ENCODE data around the gene KRT82.

DNA sequence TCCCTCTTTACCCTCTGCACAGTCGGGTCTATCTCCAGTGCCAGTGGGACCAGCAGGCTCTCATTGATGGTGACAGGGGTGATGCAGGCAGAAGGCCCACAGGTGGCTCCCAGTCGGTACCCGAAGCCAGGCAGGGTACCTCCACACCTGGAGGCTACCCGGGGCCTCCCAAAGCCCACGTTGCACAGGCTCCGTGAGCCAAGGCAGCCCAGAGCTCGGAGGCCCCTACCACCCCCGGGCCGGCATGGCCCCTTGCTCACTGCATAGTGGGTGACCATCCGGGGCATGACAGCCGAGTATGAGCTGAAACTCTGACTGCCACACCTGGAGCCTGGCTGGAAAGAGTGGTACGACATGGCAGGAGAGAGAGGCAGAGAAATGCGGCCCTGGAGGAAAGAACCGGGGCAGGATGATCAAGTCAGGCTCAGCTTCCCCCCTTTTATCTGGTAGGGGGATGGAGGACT lies at the start of gene KRT82:
- TF ChIP-seq, protein P1, sequence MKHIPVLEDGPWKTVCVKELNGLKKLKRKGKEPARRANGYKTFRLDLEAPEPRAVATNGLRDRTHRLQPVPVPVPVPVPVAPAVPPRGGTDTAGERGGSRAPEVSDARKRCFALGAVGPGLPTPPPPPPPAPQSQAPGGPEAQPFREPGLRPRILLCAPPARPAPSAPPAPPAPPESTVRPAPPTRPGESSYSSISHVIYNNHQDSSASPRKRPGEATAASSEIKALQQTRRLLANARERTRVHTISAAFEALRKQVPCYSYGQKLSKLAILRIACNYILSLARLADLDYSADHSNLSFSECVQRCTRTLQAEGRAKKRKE (CRISPR knock-in tag; IDR thresholded peaks at IDR 0.05; ENCODE audit: low read depth): no peak
- TF ChIP-seq, protein P2, sequence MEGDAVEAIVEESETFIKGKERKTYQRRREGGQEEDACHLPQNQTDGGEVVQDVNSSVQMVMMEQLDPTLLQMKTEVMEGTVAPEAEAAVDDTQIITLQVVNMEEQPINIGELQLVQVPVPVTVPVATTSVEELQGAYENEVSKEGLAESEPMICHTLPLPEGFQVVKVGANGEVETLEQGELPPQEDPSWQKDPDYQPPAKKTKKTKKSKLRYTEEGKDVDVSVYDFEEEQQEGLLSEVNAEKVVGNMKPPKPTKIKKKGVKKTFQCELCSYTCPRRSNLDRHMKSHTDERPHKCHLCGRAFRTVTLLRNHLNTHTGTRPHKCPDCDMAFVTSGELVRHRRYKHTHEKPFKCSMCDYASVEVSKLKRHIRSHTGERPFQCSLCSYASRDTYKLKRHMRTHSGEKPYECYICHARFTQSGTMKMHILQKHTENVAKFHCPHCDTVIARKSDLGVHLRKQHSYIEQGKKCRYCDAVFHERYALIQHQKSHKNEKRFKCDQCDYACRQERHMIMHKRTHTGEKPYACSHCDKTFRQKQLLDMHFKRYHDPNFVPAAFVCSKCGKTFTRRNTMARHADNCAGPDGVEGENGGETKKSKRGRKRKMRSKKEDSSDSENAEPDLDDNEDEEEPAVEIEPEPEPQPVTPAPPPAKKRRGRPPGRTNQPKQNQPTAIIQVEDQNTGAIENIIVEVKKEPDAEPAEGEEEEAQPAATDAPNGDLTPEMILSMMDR (IDR thresholded peaks at IDR 0.05): no peak
- TF ChIP-seq PHF8 (IDR thresholded peaks at IDR 0.05; ENCODE audit: borderline replicate concordance, low read depth) (no peak), EP300 (IDR thresholded peaks at IDR 0.05) (no peak), POLR2AphosphoS2 (conservative IDR thresholded peaks at IDR 0.05; ENCODE audit: low read length) (no peak), POLR2A (IDR thresholded peaks at IDR 0.05; ENCODE audit: low read length) (no peak), EHF (CRISPR knock-in tag; IDR thresholded peaks at IDR 0.05) (no peak)
- TF ChIP-seq, protein P3, sequence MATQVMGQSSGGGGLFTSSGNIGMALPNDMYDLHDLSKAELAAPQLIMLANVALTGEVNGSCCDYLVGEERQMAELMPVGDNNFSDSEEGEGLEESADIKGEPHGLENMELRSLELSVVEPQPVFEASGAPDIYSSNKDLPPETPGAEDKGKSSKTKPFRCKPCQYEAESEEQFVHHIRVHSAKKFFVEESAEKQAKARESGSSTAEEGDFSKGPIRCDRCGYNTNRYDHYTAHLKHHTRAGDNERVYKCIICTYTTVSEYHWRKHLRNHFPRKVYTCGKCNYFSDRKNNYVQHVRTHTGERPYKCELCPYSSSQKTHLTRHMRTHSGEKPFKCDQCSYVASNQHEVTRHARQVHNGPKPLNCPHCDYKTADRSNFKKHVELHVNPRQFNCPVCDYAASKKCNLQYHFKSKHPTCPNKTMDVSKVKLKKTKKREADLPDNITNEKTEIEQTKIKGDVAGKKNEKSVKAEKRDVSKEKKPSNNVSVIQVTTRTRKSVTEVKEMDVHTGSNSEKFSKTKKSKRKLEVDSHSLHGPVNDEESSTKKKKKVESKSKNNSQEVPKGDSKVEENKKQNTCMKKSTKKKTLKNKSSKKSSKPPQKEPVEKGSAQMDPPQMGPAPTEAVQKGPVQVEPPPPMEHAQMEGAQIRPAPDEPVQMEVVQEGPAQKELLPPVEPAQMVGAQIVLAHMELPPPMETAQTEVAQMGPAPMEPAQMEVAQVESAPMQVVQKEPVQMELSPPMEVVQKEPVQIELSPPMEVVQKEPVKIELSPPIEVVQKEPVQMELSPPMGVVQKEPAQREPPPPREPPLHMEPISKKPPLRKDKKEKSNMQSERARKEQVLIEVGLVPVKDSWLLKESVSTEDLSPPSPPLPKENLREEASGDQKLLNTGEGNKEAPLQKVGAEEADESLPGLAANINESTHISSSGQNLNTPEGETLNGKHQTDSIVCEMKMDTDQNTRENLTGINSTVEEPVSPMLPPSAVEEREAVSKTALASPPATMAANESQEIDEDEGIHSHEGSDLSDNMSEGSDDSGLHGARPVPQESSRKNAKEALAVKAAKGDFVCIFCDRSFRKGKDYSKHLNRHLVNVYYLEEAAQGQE (IDR thresholded peaks at IDR 0.05): no peak
